ENCODE results near the gene SEPTIN8.

GRCh38 chr5:132770476-132771159 is 6.4 kb downstream of the SEPTIN8 start:
- no peak for TF ChIP-seq EZH2 (IDR thresholded peaks at IDR 0.05; ENCODE audit: insufficient read depth, low read length)
- TF ChIP-seq, protein P1, sequence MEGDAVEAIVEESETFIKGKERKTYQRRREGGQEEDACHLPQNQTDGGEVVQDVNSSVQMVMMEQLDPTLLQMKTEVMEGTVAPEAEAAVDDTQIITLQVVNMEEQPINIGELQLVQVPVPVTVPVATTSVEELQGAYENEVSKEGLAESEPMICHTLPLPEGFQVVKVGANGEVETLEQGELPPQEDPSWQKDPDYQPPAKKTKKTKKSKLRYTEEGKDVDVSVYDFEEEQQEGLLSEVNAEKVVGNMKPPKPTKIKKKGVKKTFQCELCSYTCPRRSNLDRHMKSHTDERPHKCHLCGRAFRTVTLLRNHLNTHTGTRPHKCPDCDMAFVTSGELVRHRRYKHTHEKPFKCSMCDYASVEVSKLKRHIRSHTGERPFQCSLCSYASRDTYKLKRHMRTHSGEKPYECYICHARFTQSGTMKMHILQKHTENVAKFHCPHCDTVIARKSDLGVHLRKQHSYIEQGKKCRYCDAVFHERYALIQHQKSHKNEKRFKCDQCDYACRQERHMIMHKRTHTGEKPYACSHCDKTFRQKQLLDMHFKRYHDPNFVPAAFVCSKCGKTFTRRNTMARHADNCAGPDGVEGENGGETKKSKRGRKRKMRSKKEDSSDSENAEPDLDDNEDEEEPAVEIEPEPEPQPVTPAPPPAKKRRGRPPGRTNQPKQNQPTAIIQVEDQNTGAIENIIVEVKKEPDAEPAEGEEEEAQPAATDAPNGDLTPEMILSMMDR (IDR thresholded peaks at IDR 0.05; ENCODE audit: insufficient read depth, low read depth, low read length): no peak
